ENCODE data around the gene TRABD2A.

TRABD2A gene

DNA sequence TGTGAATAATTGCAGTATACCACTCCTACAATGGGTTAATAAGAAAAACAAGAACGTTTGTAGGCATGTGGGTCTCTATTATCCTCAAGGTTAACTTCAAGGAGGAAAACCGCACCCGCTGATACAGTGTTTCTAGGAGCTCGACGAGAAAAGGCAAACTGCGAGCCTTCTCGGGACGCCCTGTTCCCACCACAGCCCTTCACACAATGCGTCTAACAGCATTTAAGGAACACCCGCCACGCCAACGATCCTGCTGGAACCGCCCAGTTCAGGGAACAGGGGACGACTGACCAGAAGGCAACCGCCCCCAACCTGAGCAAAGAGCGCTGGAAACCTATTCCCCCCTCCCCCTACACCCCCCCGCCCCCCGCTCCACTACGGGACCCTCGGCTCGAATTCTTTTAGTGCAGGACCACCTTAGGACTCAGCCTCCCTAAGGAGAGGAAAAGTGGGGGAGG is 23.9 kb upstream of the TRABD2A start:
- DNase-seq, result peak; percentile 8

DNA sequence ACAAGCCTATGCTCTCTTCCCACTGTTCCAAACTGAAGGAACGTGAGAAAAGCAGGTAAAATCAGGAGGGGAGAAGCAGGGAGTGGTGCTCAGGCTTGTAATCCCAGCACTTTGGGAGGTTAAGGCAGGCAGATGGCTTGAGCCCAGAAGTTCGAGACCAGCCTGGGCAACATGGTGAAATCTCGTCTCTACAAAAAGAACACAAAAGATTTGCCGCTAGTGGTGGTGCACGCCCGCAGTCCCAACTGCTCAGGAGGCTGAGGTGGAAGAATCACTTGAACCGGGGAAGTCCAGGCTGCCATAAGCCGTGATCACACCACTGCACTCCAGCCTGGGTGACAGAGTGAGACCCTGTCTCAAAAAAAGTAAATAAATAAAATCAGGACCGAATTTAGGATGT is 23.3 kb upstream of the TRABD2A start:
- DNase-seq, result no peak

DNA sequence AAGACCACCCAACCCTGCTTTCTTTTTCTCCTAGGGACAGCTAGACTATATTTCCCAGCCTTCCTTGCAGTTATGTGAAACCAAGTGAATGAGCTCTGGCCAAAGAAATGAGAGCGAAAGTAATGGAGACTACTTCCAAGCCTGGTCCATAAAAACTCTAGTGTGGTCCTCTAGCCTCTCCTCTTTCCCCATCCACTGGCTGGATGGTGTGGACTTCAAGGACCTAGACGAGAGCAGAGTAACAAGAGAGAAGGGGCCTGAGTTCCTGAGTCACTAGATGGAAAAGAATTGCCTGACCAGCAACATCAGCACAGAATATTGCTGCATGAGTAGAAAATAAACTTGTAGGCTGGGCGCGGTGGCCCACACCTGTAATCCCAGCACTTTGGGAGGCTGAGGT is 21.6 kb upstream of the TRABD2A start:
- DNase-seq, result no peak

DNA sequence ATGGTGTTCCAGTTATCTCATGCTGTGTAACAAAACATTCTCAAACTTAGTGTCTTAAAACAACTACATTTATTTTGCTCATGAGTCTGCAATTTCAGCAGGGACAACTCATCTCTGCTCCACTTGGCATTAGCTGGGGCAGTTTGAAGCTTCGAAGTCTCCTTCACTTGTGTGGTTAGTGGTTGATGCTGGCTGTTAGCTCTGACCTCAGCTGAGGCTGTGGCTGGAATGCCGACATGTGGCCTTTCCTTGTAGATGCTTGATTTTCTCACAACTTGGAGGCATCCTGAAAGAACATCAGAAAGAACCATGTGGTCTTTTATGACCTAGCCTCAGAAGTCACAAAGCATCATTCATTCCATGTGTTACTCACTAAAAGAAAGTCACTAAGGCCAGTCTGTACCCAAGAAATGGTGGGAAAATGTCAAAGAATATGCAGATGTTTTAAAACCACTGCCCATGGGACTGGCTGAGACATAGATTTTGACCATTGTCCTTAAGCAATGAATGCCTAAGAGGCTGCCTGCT is 20.8 kb upstream of the TRABD2A start:
- no peak for DNase-seq

DNA sequence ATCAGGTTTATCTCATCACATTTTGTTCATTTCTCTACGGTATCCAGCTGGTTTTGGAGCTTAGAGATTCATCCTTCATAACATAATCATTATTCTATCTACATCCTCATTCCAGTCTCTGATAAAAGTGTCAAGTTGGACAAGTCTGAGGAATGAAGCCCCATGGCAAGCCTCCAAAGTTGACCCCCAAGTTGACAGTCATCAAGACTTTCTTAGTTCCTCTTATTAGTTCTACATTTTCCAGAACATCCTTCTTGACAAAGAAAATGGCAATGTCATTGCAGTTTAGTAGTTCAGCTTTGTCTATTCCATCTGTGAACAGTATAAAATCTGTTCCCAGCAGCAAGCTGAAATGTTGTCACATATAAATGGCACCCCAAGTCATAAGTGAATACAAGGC is 20.1 kb upstream of the TRABD2A start:
- DNase-seq, result no peak

DNA sequence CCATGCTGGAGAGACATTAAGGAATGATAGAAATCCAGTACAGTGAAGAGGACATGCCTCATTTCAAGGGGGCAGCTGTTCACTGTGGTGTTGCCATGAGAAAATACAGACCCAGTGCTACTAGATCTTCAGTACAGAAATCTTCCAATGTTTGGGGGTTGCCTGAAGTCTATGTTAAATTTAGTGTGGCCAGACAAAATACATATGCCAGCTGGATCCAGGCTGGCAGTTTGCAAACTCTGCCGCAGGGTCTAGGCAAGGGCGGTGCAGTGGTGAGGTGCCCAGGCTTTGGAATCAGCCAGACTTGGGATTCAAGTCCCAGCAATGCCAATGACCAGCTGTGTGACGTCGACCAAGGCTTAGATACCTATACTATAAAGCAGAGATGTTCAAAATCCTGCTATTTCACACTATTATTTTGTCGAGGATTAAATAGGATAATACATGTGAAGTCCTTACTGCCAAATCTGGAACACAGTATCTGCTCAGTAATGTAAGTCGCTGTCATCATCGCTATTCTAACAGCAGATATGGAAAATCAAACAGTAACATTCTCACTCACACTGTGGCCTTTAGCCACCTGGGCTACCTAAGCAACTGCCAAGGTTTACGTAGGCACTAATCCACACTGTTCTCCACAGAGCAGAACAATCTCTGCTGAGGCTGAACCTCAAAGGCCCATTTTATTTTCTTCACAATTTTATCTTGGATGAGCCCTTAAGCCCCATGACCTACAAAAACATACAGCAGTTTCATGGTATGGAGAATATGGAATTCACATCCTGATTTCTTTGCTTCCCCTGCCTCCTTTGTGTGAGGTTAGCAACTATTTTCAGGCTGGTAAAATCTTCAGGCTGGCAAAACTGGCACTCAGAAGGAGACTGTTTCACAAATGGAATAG is 18.7 kb upstream of the TRABD2A start:
- DNase-seq, result no peak

DNA sequence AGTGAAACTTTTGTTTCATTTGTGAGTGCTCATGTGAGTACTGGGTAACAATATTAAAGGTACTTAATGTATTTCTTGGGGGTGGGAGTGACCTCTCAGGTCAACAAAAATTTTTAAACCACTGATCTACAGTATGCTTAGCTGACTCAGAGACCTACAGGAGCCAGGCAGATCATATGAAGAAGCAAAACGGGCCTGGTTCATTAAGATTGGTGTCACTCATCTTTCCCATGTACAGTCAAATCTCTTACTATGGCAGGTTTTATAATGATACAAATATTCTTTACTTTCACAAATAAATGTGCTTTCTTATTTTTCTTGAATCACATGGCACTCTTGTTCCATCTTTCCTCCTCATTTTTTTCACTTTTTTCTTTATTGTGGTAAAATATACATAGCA is 16.9 kb upstream of the TRABD2A start:
- no peak for DNase-seq

DNA sequence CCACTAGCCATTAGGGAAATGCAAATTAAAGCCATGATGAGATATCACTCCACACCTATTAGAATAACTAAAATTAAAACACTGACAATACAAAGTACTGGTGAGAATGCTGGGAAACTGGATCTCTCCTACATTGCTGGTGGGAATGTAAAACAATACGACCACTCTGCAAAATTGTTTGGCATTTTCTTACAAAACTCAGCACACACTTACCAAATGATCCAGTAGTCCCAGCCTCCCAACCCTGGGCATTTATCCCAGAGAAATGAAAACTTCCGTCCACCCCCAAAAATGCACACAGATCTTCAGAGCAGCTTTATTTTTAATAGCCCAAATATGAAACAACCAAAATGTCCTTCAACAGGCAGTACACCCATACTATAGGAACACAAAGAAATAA is 15.7 kb upstream of the TRABD2A start:
- DNase-seq, result no peak

DNA sequence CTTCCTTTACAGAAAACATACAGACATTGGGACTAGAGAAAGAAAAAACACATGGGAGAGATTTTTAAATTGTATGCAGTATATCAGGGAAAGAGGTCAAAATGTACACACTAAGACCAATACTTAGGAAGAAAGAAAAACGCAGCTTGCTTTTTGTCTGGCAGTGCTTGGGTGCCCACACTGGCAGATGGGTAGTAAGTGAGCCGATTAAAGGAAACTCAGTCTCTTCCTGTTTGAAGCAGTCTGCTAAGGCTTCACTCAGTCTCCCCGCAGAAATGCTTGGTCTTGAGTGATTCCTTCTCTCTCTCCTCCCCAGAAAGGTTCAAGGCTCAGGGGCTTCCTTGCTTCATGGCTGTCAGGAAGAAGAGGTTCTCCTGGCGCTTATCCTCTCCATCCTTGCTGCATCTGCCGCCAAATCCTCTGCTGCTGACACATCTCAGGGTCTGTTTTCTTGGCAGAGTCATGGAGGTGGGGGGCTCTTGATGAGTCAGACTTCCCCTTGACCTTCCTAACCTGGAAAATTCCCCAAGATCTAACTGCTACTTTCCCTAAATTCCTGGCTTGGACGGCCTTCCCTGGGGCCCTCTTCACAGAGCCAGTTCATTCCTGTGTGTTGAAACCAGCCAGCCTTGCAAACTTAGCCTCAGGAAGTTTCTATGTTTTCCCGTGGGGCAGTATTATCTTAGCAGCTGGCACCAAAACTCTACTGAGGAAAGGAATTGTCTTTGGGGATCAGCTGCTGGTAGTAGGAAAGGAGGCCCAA is 14.1 kb upstream of the TRABD2A start:
- no peak for DNase-seq

DNA sequence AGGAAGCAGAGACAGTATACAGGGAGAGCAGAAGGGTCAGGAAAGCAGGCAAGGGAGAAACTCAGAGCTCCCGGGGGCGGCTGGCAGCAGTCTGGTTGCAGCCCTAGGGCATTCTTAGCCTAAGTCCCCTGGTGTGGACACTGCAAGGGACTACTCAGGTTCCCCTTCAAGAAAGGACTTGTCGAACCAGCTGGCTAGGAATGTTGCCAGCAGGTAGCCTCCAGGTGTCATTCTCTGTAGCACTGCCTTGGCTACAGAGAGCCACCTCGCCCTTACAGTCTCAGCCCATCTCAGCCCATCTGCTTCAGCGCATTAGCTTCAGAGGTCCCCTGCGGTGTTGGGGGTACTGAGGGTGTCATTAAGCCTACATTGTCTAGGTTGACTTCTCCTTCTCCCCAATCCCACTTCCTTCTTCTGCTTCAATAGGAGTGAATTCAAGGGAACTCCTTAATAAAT is 13.3 kb upstream of the TRABD2A start:
- no peak for DNase-seq

DNA sequence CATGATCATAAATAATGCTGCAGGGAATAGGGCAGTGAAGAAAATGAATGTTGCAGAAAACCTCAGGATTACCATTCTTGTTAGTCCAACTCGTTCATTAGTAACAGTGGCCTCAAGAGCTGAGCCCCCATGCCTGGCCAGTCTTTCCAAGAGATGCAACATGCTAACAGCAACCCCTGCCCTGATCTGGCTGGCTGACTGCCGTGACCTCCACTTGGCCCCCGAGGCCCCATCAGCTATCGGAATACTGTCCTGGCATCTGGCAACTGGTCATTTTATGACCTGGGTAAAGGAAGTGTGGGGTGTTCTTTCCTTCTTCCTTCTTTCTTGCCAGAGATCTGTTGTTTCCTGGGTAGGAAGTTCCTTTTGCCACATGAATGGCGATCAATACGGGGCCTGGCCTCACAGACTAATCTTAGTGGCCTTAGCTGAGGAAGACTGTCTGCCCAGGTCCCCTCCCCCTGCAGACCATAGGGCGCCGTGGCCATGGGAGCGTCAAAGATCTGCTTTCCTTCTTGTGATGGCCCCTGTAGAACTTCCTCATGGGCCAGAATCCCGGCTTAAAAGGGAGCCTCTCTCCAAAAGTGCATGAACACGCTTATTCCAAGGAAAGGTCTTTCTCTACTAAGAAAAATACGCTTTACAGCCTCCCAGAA is 10.6 kb upstream of the TRABD2A start:
- no peak for DNase-seq

DNA sequence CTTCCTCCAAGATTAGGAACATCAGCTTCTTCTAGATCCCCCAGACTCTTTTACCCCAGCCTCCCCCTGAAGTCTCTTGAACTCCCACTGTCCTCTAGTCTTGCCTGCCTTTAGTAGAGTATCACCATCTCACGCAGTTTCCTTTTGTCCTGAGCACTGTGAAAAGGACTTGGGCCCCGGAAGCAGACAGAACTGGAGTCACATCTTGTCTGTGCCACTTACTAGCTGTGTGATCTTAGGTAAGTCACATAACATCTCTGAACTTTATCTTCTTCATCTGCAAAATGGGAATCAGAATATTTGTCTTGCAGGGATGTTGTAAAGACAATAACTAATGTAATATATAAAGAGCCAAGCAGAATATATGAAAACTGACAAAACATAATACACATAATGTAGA is 8.4 kb upstream of the TRABD2A start:
- no peak for DNase-seq

DNA sequence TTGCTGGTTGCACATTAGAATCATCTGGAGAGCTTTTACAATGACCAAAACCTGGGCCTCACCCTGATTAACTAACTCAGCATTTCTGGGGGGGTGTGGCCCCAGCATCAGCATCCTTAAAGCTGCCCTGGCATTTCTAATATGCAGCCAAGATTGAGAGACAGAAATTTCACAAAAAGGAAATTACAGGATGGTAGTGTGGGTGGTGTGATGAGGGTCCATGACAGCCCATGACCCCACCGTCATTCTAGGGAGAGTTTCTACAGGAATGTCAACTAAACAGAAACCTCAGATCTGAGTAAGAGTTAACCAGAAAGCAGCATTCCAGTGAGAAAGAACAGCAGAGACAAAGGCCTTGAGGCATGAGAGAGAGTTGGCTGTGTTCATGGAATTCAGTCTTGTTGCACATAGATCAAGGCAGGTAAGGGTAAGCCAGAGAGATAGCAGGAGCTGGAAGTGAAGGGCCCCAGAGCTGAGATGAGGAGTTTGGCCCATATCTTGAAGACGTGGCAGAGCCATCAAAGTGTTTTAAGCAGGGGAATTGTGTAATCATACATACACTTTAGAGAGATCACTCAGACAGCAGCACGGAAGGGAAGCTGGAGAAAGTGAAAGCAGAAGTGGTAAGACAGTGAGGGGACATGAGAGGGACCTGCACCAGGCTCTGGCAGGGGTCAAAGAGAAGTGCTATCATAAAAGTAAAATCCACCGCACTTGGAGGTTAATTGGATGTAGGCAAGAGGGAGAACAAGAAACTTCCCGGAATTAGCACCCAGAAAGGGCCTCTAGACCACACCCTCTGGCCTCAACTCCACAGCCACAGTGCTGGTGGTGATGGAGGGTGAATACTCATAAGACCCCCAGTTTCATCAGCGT is 7.8 kb upstream of the TRABD2A start:
- peak; percentile 15 for DNase-seq

DNA sequence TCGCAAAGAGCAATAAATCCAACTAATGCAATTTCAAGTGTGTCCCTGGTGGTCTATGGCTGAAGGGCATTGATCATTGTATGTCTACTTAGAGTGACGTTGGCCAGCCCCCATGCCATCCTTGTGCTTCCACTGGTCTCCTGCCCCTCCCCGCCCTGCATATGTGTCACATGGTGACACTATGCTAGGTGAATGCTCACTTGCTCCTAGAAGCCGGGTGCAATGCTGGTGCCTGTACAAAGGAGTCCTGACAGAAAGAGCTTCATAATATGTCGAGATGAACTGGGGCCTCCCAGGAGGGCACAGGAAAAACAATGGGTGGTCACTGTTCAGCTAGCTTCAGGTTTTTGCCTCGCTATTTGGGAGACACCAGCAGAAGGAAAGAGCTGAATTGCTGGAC is 5.9 kb upstream of the TRABD2A start:
- DNase-seq, result no peak

DNA sequence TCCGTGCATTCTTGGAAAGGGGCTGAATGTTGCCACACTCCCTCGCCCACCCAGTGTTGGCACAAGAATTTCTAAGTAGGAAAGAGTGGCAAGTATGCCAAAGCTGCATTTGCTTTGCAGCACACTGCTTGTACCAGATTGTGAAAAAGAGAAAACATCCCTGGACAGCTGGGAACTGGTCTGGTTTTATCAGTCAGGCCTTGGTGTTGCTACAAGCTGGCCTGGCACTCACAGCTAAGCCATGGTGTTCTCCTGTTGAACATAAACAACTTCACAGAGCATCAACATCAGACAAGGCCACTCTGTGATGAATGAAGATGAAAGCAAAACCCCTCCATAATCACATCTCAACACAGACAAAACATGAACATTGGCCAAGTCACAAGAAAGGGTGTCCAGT is 4.2 kb upstream of the TRABD2A start:
- no peak for DNase-seq

DNA sequence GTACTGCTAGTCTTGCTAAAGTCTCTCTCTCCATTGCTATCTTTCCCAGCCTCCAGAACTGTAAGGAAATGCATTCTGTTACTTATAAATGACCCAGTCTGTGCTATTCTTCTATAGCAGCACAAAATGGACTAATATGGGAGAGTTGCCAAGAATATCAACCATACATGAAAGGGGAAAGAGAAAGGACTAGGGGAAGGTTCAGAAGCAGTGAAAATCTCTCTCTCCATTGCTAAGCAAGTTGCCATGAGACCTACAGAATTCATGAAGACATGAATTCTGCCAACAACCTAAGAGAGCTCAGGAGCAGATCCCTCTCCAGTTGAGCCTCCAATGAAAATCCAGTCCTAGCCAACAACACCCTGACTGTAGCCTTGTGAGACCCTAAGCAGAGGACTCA is 3.6 kb upstream of the TRABD2A start:
- no peak for DNase-seq

DNA sequence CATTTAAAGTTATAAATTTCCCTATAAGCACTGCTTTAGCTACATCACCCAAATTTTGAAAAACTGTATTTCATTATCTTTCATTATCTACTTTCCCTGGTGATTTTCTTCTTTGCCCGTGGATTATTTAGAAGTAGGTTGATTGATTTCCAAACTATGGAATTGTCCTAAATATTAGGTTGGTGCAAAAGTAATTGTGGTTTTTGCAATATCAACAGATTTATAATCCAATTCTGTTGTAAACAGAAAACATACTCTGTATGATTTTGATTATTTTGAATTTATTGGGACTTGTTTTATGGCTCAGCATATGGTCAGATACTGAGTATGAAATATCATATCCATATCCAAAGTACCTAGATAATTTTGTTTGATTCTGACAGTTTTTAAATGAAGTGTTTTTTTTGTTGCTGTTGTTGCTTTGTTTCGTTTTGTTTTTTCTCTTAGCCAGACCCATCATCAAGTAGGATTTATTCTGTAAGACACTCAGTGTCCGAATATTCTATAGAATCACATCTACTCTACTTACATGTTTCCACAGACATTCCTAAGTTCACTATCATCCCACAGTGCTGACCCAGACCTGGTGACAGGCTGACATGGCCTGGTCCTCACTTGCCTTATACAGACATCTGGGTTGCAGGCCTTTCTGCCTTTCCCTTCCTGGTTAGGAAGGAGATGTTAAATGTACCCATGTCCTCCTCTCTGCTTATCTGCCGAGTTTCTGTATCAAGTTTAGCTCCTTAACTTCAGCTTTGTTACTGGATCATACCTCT is 2.1 kb upstream of the TRABD2A start:
- no peak for DNase-seq

DNA sequence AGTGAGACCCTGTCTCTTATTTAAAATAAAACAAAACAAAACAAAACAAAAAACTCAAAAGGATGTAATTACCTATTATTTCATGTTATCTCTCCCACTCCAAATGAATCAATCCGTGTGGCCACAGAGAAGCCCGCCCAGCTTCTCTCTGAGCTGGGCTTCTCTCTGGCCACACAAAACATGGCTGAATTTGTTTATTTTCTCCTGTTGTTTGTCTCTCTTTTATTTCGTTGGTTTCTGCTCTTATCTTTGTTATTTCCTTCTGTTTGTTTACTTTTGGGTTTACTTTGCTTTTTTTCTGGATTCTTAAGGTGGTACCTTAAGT is 1.5 kb upstream of the TRABD2A start:
- no peak for DNase-seq

DNA sequence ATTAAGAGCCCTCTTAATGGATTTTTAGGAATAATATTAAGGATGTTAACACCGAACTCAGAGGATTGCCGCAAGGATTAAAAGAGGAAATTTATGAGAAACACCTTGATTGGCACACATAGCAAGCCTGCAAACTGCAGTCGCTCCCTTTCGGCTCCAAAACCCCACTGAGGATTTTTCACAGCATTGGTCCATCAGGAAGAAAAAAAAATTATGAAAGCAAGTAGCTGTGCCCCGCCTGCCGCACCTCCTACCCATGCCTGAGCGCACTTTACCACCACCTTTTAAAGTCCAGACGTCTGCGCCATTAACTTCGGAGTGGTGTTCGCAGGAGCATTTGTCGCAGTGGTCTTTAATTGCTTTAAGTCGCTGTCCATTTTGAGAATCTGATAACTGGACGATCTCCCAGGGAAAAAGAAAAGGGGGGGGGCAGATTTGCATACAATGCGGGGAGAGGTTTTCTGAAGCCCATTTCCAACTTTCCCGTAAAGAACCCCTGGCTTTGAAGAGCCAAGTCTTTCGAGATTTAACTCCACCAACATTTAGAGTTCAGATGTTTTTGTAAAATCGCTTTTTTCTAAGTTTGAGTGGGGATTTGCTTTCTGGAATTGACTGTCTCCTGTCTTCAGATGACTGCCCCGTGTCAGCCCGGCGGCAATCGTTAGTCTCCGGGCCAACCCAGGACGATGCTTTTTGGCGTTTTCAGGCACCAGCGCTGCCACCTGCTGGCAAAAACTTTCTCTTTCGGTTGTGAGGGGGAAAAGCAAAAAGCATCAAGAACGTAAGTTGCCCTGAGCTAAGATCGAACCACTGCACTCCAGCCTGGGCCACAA is 913 bp upstream of the TRABD2A start:
- DNase-seq, result peak; percentile 87

DNA sequence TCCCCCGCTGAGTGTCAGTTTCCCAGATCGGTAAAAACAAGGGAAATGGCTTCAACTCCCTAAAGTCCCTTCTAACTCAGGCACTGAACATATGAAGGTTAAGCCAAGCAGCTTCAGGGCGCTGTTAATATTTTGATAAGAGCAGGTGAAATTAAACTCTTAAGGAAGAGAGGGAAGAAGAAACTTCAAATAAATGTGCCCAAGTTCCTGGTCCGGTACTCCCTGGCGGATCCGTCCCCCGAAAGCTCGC is 564 bp downstream of the TRABD2A start:
- no peak for DNase-seq

Data from NCI-H1694 treated with DMSO at 0.1 percent for 48 hours (cell line).